Neuronal stem cell (in vitro differentiated cells): ENCODE results near the gene USP10.

ENCODE experiments used
- DNase-seq: peaks from one replicate; pipeline ENCODE4 v3.0.0-alpha.2; 2013; ENCODE audit warnings: low spot score
- H2AFZ ChIP-seq: one replicate; pipeline ENCODE4 v1.6.1; 2013; ENCODE audit warnings: mild to moderate bottlenecking, low read length, inconsistent platforms
- H2AK5ac ChIP-seq: 2 replicates; pipeline ENCODE4 v1.6.1; 2013; ENCODE audit warnings: low read depth, mild to moderate bottlenecking, inconsistent platforms, low read length, moderate library complexity, mixed read lengths
- H2BK120ac ChIP-seq: 2 replicates; pipeline ENCODE4 v1.6.1; 2013; ENCODE audit warnings: low read depth, mild to moderate bottlenecking, inconsistent platforms, low read length, moderate library complexity, mixed read lengths
- H2BK12ac ChIP-seq: one replicate; pipeline ENCODE4 v1.6.1; 2013; ENCODE audit warnings: low read length, inconsistent platforms
- H2BK15ac ChIP-seq: 2 replicates; pipeline ENCODE4 v1.6.1; 2013; ENCODE audit warnings: mild to moderate bottlenecking, low read length, inconsistent platforms, mixed read lengths
- H2BK5ac ChIP-seq: one replicate; pipeline ENCODE4 v1.6.1; 2013; ENCODE audit warnings: inconsistent platforms, mild to moderate bottlenecking, low read length, moderate library complexity
- H3K14ac ChIP-seq: one replicate; pipeline ENCODE4 v1.6.1; 2013; ENCODE audit warnings: low read length, inconsistent platforms
- H3K18ac ChIP-seq: 2 replicates; pipeline ENCODE4 v1.6.1; 2013; ENCODE audit warnings: low read length, inconsistent platforms
- H3K23ac ChIP-seq: 2 replicates; pipeline ENCODE4 v1.6.1; 2013; ENCODE audit warnings: low read depth, mild to moderate bottlenecking, mixed read lengths, low read length, inconsistent platforms; ENCODE audit not compliant: poor library complexity
- H3K27ac ChIP-seq: replicated peaks from 3 replicates; pipeline ENCODE4 v1.5.1; 2013; ENCODE audit warnings: low read length, inconsistent platforms
- H3K27me3 ChIP-seq, 3 experiments: 2 replicates each; pipeline ENCODE4 v1.6.1; 2013; ENCODE audit warnings: low read length in 3 of 3, mild to moderate bottlenecking in 2 of 3, inconsistent platforms in 1 of 3, low read depth in 1 of 3, mixed read lengths in 1 of 3, moderate library complexity in 1 of 3; ENCODE audit not compliant: control insufficient read depth in 3 of 3, insufficient read depth in 3 of 3
- H3K36me3 ChIP-seq, 2 donors: replicated peaks in 1 of 2; 2 replicates each; pipeline ENCODE4 v1.6.1; 2013; ENCODE audit warnings: low read length in 2 of 2; ENCODE audit not compliant: control insufficient read depth in 2 of 2, insufficient read depth in 2 of 2
- H3K4ac ChIP-seq: 2 replicates; pipeline ENCODE4 v1.6.1; 2013; ENCODE audit warnings: inconsistent platforms, mild to moderate bottlenecking, low read length, moderate library complexity
- H3K4me1 ChIP-seq, 2 donors: 1 replicate in 1 of 2; 2 replicates in 1 of 2; pipeline ENCODE4 v1.6.1; 2013; ENCODE audit warnings: low read length in 2 of 2, low read depth in 1 of 2; ENCODE audit not compliant: control insufficient read depth in 2 of 2, insufficient read depth in 1 of 2
- H3K4me2 ChIP-seq: one replicate; pipeline ENCODE4 v1.6.1; 2013; ENCODE audit warnings: mild to moderate bottlenecking, low read length, inconsistent platforms; ENCODE audit not compliant: insufficient read depth, poor library complexity, severe bottlenecking
- H3K4me3 ChIP-seq, 2 donors: 2 replicates each; pipeline ENCODE4 v1.5.1; 2013; ENCODE audit warnings: low read length in 2 of 2, mild to moderate bottlenecking in 2 of 2, inconsistent platforms in 1 of 2, moderate library complexity in 1 of 2
- H3K79me1 ChIP-seq: one replicate; pipeline ENCODE4 v1.6.1; 2013; ENCODE audit warnings: low read depth, mild to moderate bottlenecking, inconsistent platforms, low read length, moderate library complexity
- H3K9ac ChIP-seq: one replicate; pipeline ENCODE4 v1.6.1; 2013; ENCODE audit warnings: mild to moderate bottlenecking, low read depth, low read length, inconsistent platforms; ENCODE audit not compliant: poor library complexity
- H3K9me3 ChIP-seq, 2 donors: replicated peaks in 1 of 2; 2 replicates each; pipeline versions ENCODE3 to v1.6.1; 2013; ENCODE audit warnings: low read length in 2 of 2, mild to moderate bottlenecking in 2 of 2, inconsistent platforms in 1 of 2, low read depth in 1 of 2, mixed read lengths in 1 of 2, moderate library complexity in 1 of 2; ENCODE audit not compliant: control insufficient read depth in 2 of 2, insufficient read depth in 1 of 2
- H4K8ac ChIP-seq: one replicate; pipeline ENCODE4 v1.6.1; 2013; ENCODE audit warnings: low read depth, mild to moderate bottlenecking, inconsistent platforms, low read length, moderate library complexity
- H4K91ac ChIP-seq: one replicate; pipeline ENCODE4 v1.6.1; 2013; ENCODE audit warnings: low read length, low read depth, mild to moderate bottlenecking, inconsistent platforms; ENCODE audit not compliant: poor library complexity
- whole genome bisulfite sequencing, 2 donors: extraction: QIAGEN DNeasy Blood & Tissue Kit; methylation state at CpG; one replicate each; pipeline ENCODE4 v1.1.7; 2013; ENCODE audit warnings: missing lambda C conversion rate in 2 of 2, mixed read lengths in 1 of 2; ENCODE audit not compliant: insufficient read length in 2 of 2, insufficient replicate concordance in 1 of 2; ENCODE audit errors: extremely low coverage in 2 of 2; 5-methylcytosine and 5-hydroxymethylcytosine counted together

Gene USP10

GRCh38 chr16:84819644-84820304 is 120.0 kb downstream of the USP10 start, which contains the start of gene CRISPLD2:
CRISPLD2 (plus strand) TSS chr16:84819985; CDS start chr16:84838496, 18,511 bp downstream.
- no CpG with 5 or more reads among the region's 53 CpGs for WGBS, 2 donors
- Histone ChIP-seq H3K4me1 (peaks cover 3 to 6% of the 10 kb centered on the region in 2 donors), H3K79me1 (no peaks in the 10 kb centered on the region), H2AK5ac (no peak within 1 kb of the TSS), H3K9ac (peak within 1 kb of the TSS; percentile 71), H2AFZ (peak within 1 kb of the TSS; percentile 91), H3K14ac (peak within 1 kb of the TSS; percentile 25), H3K23ac (peak within 1 kb of the TSS; percentile 86), H2BK15ac (no peak within 1 kb of the TSS), H3K4me2 (peak within 1 kb of the TSS; percentile 97), H3K27ac (no peak within 1 kb of the TSS), H3K9me3 (peaks cover 0 to 2% of the 10 kb centered on the region in 2 donors), H4K8ac (no peak within 1 kb of the TSS), H2BK12ac (no peak within 1 kb of the TSS), H3K18ac (peak within 1 kb of the TSS; percentile 69), H2BK120ac (no peak within 1 kb of the TSS), H2BK5ac (no peak within 1 kb of the TSS), H3K27me3 (peaks cover 0 to 75% (median 31%) of the 10 kb centered on the region in 3 experiments), H3K36me3 (no peaks in the 10 kb centered on the region), H3K4ac (no peak within 1 kb of the TSS), H4K91ac (no peak within 1 kb of the TSS), H3K4me3 (peak within 1 kb of the TSS; percentile 42 to 77)
- peak; percentile 94 for DNase-seq

GRCh38 chr16:84820305-84820684 is 120.5 kb downstream of the USP10 start:
- H3K27ac ChIP-seq = no peak overlapping the region
- H3K9ac ChIP-seq = no peak overlapping the region

GRCh38 chr16:84820771-84821170 is 121.0 kb downstream of the USP10 start:
- Histone ChIP-seq H3K4me1 (peaks cover 3 to 6% of the 10 kb centered on the region in 2 donors), H2BK5ac (no peak overlapping the region), H3K23ac (no peak overlapping the region), H3K4ac (no peak overlapping the region), H2BK15ac (no peak overlapping the region), H3K14ac (no peak overlapping the region), H3K79me1 (no peaks in the 10 kb centered on the region), H2BK12ac (no peak overlapping the region), H2BK120ac (no peak overlapping the region), H3K4me3 (no peak overlapping the region), H2AK5ac (no peak overlapping the region), H2AFZ (no peak overlapping the region), H3K18ac (no peak overlapping the region), H3K27me3 (peaks cover 0 to 65% (median 31%) of the 10 kb centered on the region in 3 experiments), H3K4me2 (no peak overlapping the region), H4K91ac (no peak overlapping the region), H3K36me3 (no peaks in the 10 kb centered on the region), H3K9ac (no peak overlapping the region), H4K8ac (no peak overlapping the region), H3K27ac (no peak overlapping the region), H3K9me3 (peaks cover 0 to 2% of the 10 kb centered on the region in 2 donors)
- DNase-seq = no peak
- whole genome bisulfite sequencing, 2 donors = no CpG with 5 or more reads among the region's 12 CpGs

More at GRCh38 chr16:84820305-84820684, 120.5 kb downstream of the USP10 start:
- DNase-seq = no peak
- Histone ChIP-seq H3K18ac (no peak overlapping the region), H2BK15ac (no peak overlapping the region), H3K36me3 (no peaks in the 10 kb centered on the region), H2AK5ac (no peak overlapping the region), H3K23ac (no peak overlapping the region), H3K4me2 (no peak overlapping the region), H3K4ac (no peak overlapping the region), H2BK12ac (no peak overlapping the region), H2AFZ (peak overlapping the region; percentile 91), H3K14ac (no peak overlapping the region), H3K79me1 (no peaks in the 10 kb centered on the region), H3K9me3 (peaks cover 0 to 2% of the 10 kb centered on the region in 2 donors), H3K4me1 (peaks cover 3 to 6% of the 10 kb centered on the region in 2 donors), H2BK5ac (no peak overlapping the region), H3K4me3 (peak overlapping the region; percentile 42 to 77), H2BK120ac (no peak overlapping the region), H3K27me3 (peaks cover 0 to 69% (median 31%) of the 10 kb centered on the region in 3 experiments), H4K8ac (no peak overlapping the region), H4K91ac (no peak overlapping the region)
- WGBS, 2 donors = no CpG with 5 or more reads among the region's 8 CpGs

GRCh38 chr16:84821179-84821578 is 121.4 kb downstream of the USP10 start:
- Histone ChIP-seq H3K23ac (no peak overlapping the region), H2AFZ (no peak overlapping the region), H3K27me3 (peaks cover 0 to 65% (median 31%) of the 10 kb centered on the region in 3 experiments), H3K36me3 (no peaks in the 10 kb centered on the region), H2AK5ac (peak overlapping the region; percentile 11), H3K4me2 (no peak overlapping the region), H3K9me3 (peaks cover 0 to 2% of the 10 kb centered on the region in 2 donors), H2BK12ac (no peak overlapping the region), H2BK5ac (no peak overlapping the region), H3K4me3 (no peak overlapping the region), H4K8ac (peak overlapping the region; percentile 29), H3K79me1 (no peaks in the 10 kb centered on the region), H3K9ac (no peak overlapping the region), H3K4ac (no peak overlapping the region), H2BK15ac (no peak overlapping the region), H3K4me1 (peaks cover 3 to 6% of the 10 kb centered on the region in 2 donors), H3K14ac (no peak overlapping the region), H3K27ac (no peak overlapping the region), H2BK120ac (no peak overlapping the region), H4K91ac (no peak overlapping the region), H3K18ac (no peak overlapping the region)
- no peak for DNase-seq
- no CpG with 5 or more reads among the region's 9 CpGs for WGBS, 2 donors
